IMR-90 (cell line): ENCODE results near the gene LHPP. TPM values are rescaled to one million over a fixed set of nuclear protein-coding genes. Genes with fewer than 3 reads are reported as not detected.

Experiments
- ATAC-seq: fragments of 200-7000 bp; cut with Tn5 transposase; 2 replicates; pipeline ENCODE4 v1.9.1; 2020; ENCODE audit warnings: low read depth, mild to moderate bottlenecking, moderate library complexity
- BruUV-seq: library from RNA; stranded (reverse); fragments of 400-500 nt; replicated peaks from 2 replicates; lab custom pipeline; 2021; lab: Mats Ljungman, UMichigan
- CTCF ChIA-PET: fragments of 300-600 bp; formaldehyde crosslinking; extraction: SDS; loops from one replicate; lab custom pipeline; 2021; ENCODE audit warnings: antibody characterized with exemption; lab: Yijun Ruan, JAX
- POLR2A ChIA-PET: fragments of 300-600 bp; sonication (Branson Sonifier 250); formaldehyde crosslinking; loops from one replicate; lab custom pipeline; 2022; ENCODE audit warnings: antibody characterized with exemption; ENCODE audit not compliant: unreplicated experiment; lab: Charles Lee
- DNase-seq: peaks from one replicate; pipeline ENCODE4 v3.0.0; 2013
- H2AFZ ChIP-seq: replicated peaks from 2 replicates; pipeline ENCODE3; 2013; ENCODE audit warnings: low read length, mild to moderate bottlenecking; ENCODE audit not compliant: poor library complexity
- H2AK5ac ChIP-seq: 2 replicates; pipeline ENCODE4 v1.6.1; 2013; ENCODE audit warnings: low read depth, low read length, inconsistent platforms
- H2AK9ac ChIP-seq: replicated peaks from 2 replicates; pipeline ENCODE3; 2013; ENCODE audit warnings: mild to moderate bottlenecking, low read depth, low read length, moderate library complexity; ENCODE audit not compliant: poor library complexity
- H2BK120ac ChIP-seq: 2 replicates; pipeline ENCODE4 v1.6.1; 2013; ENCODE audit warnings: low read depth, low read length, inconsistent platforms
- H2BK15ac ChIP-seq: 3 replicates; pipeline ENCODE4 v1.6.1; 2013; ENCODE audit warnings: low read depth, low read length, inconsistent platforms
- H2BK20ac ChIP-seq: 2 replicates; pipeline ENCODE4 v1.6.1; 2013; ENCODE audit warnings: low read depth, mild to moderate bottlenecking, inconsistent platforms, low read length, moderate library complexity
- H2BK5ac ChIP-seq: 2 replicates; pipeline ENCODE4 v1.6.1; 2013; ENCODE audit warnings: mild to moderate bottlenecking, low read depth, low read length, inconsistent platforms; ENCODE audit not compliant: poor library complexity, severe bottlenecking
- H3K14ac ChIP-seq: replicated peaks from 2 replicates; pipeline ENCODE4 v1.6.1; 2013; ENCODE audit warnings: low read depth, low read length, inconsistent platforms
- H3K18ac ChIP-seq: 2 replicates; pipeline ENCODE4 v1.6.1; 2013; ENCODE audit warnings: low read depth, low read length, control low read depth
- H3K23ac ChIP-seq: 2 replicates; pipeline ENCODE4 v1.6.1; 2013; ENCODE audit warnings: low read depth, low read length, inconsistent platforms
- H3K27ac ChIP-seq: 2 replicates; pipeline ENCODE4 v1.5.1; 2013; ENCODE audit warnings: mild to moderate bottlenecking, control low read depth, low read length; ENCODE audit not compliant: insufficient read depth
- H3K27me3 ChIP-seq: 2 replicates; pipeline ENCODE4 v1.6.1; 2013; ENCODE audit warnings: low read length; ENCODE audit not compliant: control insufficient read depth, insufficient read depth
- H3K36me3 ChIP-seq: 2 replicates; pipeline ENCODE4 v1.6.1; 2013; ENCODE audit warnings: low read length, mixed read lengths; ENCODE audit not compliant: control insufficient read depth, insufficient read depth
- H3K4ac ChIP-seq: 2 replicates; pipeline ENCODE4 v1.6.1; 2013; ENCODE audit warnings: low read depth, low read length, inconsistent platforms
- H3K4me1 ChIP-seq: 2 replicates; pipeline ENCODE4 v1.6.1; 2013; ENCODE audit warnings: low read length, mixed read lengths; ENCODE audit not compliant: control insufficient read depth, insufficient read depth
- H3K4me2 ChIP-seq: 2 replicates; pipeline ENCODE4 v1.6.1; 2013; ENCODE audit warnings: low read depth, mild to moderate bottlenecking, control low read depth, low read length, moderate library complexity
- H3K4me3 ChIP-seq: 2 replicates; pipeline ENCODE4 v1.5.1; 2013; ENCODE audit warnings: low read depth, mild to moderate bottlenecking, control low read depth, low read length, moderate library complexity; ENCODE audit not compliant: insufficient read depth
- H3K56ac ChIP-seq: 2 replicates; pipeline ENCODE4 v1.6.1; 2013; ENCODE audit warnings: low read length, inconsistent platforms; ENCODE audit not compliant: insufficient read depth; ENCODE audit errors: extremely low read depth
- H3K79me1 ChIP-seq, 2 experiments: 2 replicates each; pipeline ENCODE4 v1.6.1; 2013; ENCODE audit warnings: low read length in 2 of 2, inconsistent platforms in 1 of 2, low read depth in 1 of 2
- H3K9ac ChIP-seq: 2 replicates; pipeline ENCODE4 v1.6.1; 2013; ENCODE audit warnings: low read depth, low read length, control low read depth
- H3K9me1 ChIP-seq: 2 replicates; pipeline ENCODE4 v1.6.1; 2013; ENCODE audit warnings: low read length, inconsistent platforms; ENCODE audit not compliant: insufficient read depth
- H3K9me3 ChIP-seq: 2 replicates; pipeline ENCODE4 v1.6.1; 2013; ENCODE audit warnings: low read length; ENCODE audit not compliant: control insufficient read depth, insufficient read depth
- H4K20me1 ChIP-seq: 2 replicates; pipeline ENCODE4 v1.6.1; 2013; ENCODE audit warnings: low read length, inconsistent platforms; ENCODE audit not compliant: insufficient read depth
- H4K5ac ChIP-seq: 2 replicates; pipeline ENCODE4 v1.6.1; 2013; ENCODE audit warnings: mild to moderate bottlenecking, low read depth, low read length, control low read depth
- H4K8ac ChIP-seq, 2 experiments: 2 replicates each; pipeline ENCODE4 v1.6.1; 2013; ENCODE audit warnings: low read depth in 2 of 2, low read length in 2 of 2, control low read depth in 1 of 2, inconsistent platforms in 1 of 2
- H4K91ac ChIP-seq: 2 replicates; pipeline ENCODE4 v1.6.1; 2013; ENCODE audit warnings: low read depth, low read length, inconsistent platforms; ENCODE audit not compliant: insufficient read depth
- CEBPB ChIP-seq: IDR thresholded peaks from 2 replicates; pipeline ENCODE4 v1.6.1; 2012; ENCODE audit warnings: low read depth, low read length, improper control_type of control experiment
- CHD1 ChIP-seq: IDR thresholded peaks from 2 replicates; pipeline ENCODE4 v1.6.1; 2012; ENCODE audit warnings: low read depth, low read length, improper control_type of control experiment
- FOS ChIP-seq: fragments of 150-350 bp; IDR thresholded peaks from 2 replicates; pipeline ENCODE4 v1.6.1; 2016; ENCODE audit warnings: low read depth, low read length
- MAFK ChIP-seq: IDR thresholded peaks from 2 replicates; pipeline ENCODE4 v1.6.1; 2012; ENCODE audit warnings: low read depth, low read length, improper control_type of control experiment
- MXI1 ChIP-seq: IDR thresholded peaks from 2 replicates; pipeline ENCODE4 v1.6.1; 2012; ENCODE audit warnings: low read depth, mild to moderate bottlenecking, low read length, moderate library complexity, borderline replicate concordance
- RAD21 ChIP-seq: IDR thresholded peaks from 2 replicates; pipeline ENCODE4 v1.6.1; 2012; ENCODE audit warnings: low read length, improper control_type of control experiment
- WGBS, 2 experiments: methylation state at CpG; one replicate each; pipeline versions ENCODE4 v1.1.5 to v1.1.7; 2013; ENCODE audit warnings: missing lambda C conversion rate in 2 of 2; ENCODE audit not compliant: insufficient read length in 1 of 2; ENCODE audit errors: extremely low coverage in 2 of 2; 5-methylcytosine and 5-hydroxymethylcytosine counted together
- dilution Hi-C: fragments of 300-500 bp; cut with HindIII; formaldehyde crosslinking; loops from one replicate; pipeline ENCODE4 v1.14.3; 2018; ENCODE audit warnings: low sequenced_read_pairs; ENCODE audit not compliant: unreplicated experiment
- in situ Hi-C: fragments of 300-500 bp; cut with MboI; formaldehyde crosslinking; loops from 3 replicates; pipeline ENCODE4 v1.14.3; 2019; ENCODE audit warnings: low sequenced_read_pairs, inconsistent platforms, mixed read lengths
- intact Hi-C: fragments of 100-400 bp; cut with micrococcal nuclease; formaldehyde crosslinking; loops from 2 replicates; pipeline ENCODE4 v1.10.0; 2022
- polyA plus RNA-seq, 3 experiments: library from polyadenylated mRNA; depleted of rRNA; stranded (reverse); fragments of >200 nt; gene quantifications; 2 replicates each; pipeline ENCODE4 v1.2.3, GENCODE V29; 2012; ENCODE audit warnings: low replicate concordance in 1 of 3
- total RNA-seq: library from RNA; depleted of rRNA; stranded (reverse); fragments of >200 nt; gene quantifications from 2 replicates; pipeline ENCODE4 v1.2.3, GENCODE V29; 2012
- TF ChIP-seq, protein P1 (sequence below): fragments of 150-350 bp; IDR thresholded peaks from 2 replicates; pipeline ENCODE4 v1.6.1; 2017; ENCODE audit warnings: mild to moderate bottlenecking, antibody characterized with exemption, low read length, low read depth

The LHPP gene
- total and polyA plus RNA-seq, 2 of the 4 experiments (the other 2 are of a cell fraction): 2.7 to 8.3 TPM

DNA sequence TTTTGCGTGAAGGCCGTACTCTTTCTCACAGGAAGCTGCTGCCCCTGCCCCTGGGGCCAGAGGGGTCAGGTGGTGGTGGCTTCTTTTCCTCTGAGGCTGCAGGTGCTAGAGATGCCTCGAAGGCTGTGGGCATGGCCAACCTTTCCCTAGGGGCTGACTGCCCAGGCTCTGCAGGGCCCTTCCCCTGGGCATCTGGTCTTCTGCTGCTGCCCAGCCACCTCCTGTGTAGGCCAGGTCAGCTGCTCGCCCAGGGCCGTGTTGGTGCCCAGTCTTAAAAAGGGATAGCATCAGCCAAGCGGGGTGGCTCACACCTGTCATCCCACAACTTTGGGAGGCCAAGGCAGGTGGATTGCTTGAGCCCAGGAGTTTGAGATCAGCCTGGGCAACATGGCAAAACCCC lies 168.2 kb downstream of the LHPP start:
- H4K20me1 ChIP-seq: peaks cover 3% of the 10 kb centered on the region

More for the DNA sequence above, 168.2 kb downstream of the LHPP start:
- H3K27ac ChIP-seq: no peak overlapping the region
- no peak overlapping the region for H2BK20ac ChIP-seq
- H3K27me3 ChIP-seq: no peaks in the 10 kb centered on the region
- no peak overlapping the region for H2AFZ ChIP-seq
- H3K23ac ChIP-seq: no peak overlapping the region
- no peak overlapping the region for H4K91ac ChIP-seq
- H3K4me3 ChIP-seq: no peak overlapping the region
- in situ Hi-C loops: no loop called here
- H2AK9ac ChIP-seq: no peak overlapping the region
- intact Hi-C loops: loop anchor here (5.0 kb wide), 1 partner anchor 112 kb away; the partner anchor contains the start of gene FAM53B
- no peak overlapping the region for H2AK5ac ChIP-seq
- no peak overlapping the region for H3K56ac ChIP-seq
- CTCF ChIA-PET: interaction anchor here (0.6 kb wide), 1 partner anchor 29 kb away, joined by 3 read pairs; no protein-coding TSS in a partner anchor
- no peak for ATAC-seq
- H3K4me1 ChIP-seq: no peaks in the 10 kb centered on the region; the same call in 1 of the 2 replicates
- no peak for DNase-seq
- no peaks in the 10 kb centered on the region for H3K9me3 ChIP-seq
- H3K18ac ChIP-seq: no peak overlapping the region
- no peak overlapping the region for H4K5ac ChIP-seq
- TF ChIP-seq CEBPB: no peak
- TF ChIP-seq, protein P1, sequence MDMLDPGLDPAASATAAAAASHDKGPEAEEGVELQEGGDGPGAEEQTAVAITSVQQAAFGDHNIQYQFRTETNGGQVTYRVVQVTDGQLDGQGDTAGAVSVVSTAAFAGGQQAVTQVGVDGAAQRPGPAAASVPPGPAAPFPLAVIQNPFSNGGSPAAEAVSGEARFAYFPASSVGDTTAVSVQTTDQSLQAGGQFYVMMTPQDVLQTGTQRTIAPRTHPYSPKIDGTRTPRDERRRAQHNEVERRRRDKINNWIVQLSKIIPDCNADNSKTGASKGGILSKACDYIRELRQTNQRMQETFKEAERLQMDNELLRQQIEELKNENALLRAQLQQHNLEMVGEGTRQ: no peak
- TF ChIP-seq CHD1: no peak
- no peak for TF ChIP-seq MAFK
- TF ChIP-seq MXI1: no peak
- no peak for TF ChIP-seq RAD21
- TF ChIP-seq FOS: no peak
- no peak overlapping the region for H3K9ac ChIP-seq
- H3K4me2 ChIP-seq: no peak overlapping the region
- no peaks in the 10 kb centered on the region for H3K36me3 ChIP-seq
- 0 out of 4 replicates have a peak, but pooled peaks cover 0 to 3% of the 10 kb centered on the region in 2 experiments for H3K79me1 ChIP-seq
- no peak overlapping the region for H3K14ac ChIP-seq
- no peaks in the 10 kb centered on the region; the same call in 1 of the 2 replicates for H3K9me1 ChIP-seq
- H3K4ac ChIP-seq: no peak overlapping the region
- BruUV-seq: no TSS peak
- no peak overlapping the region for H4K8ac ChIP-seq
- no peak overlapping the region for H2BK5ac ChIP-seq
- POLR2A ChIA-PET: no interaction called here
- 100% methylated on average over 2 of the region's 6 CpGs; no CpG with 5 or more reads in 1 of the 2 experiments for WGBS, 2 experiments
- H2BK15ac ChIP-seq: no peak overlapping the region
- H2BK120ac ChIP-seq: no peak overlapping the region
- dilution Hi-C loops: no loop called here
